ENCODE measurements around the gene RBM33. TPM values are rescaled to one million over a fixed set of nuclear protein-coding genes. Genes with fewer than 3 reads are reported as not detected.

The RBM33 gene
- total and polyA plus RNA-seq, 2 of the 13 experiments (the other 11 are each of a cell fraction or from before 2014, with no cell fraction given) = 12.4 to 28.9 TPM

DNA sequence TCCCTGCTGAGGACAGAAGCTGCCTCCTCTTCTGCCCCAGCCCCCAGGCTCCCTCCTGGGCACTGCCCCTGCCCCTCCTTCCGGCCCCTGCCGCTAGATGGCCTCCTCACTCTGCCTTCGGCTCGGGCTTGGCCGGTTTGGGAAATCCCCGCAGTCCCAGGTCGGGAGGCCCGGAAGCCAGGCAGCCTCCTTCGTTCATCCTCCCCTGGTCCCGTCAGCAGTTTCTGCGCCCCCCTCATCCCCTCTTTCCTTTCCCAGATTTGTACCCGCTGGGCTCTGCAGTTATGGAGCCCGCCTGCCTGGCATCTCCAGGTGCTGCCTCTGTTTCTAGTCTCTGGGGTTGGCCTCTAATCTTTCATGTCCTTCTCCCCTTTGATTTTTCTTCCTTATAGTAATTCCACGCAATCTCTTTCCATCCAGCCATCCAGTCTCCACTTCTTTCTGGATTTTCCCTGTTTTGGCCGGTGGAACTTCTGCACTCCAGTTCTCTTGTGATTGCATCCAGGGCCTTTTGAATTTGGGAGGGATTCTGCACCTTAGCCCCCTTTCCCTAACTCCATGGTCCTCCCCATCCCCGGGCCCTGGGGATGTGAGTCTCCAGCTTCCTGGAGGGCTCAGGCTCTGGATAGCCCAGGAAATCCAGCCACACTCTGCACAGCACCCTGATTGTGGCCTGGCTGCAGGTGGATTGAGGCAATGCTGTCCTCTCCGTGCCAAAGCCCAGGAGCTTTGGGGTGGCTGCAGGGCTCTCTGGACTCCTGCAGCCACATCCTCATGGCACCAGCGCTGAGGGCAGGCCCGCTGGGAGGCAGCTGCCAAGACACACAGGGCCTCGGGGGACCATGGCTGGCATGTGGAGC is 171.1 kb downstream of the RBM33 start:
- Histone ChIP-seq H3K4me1 (ENCODE audit: insufficient read depth, low read length) (peaks cover 37% of the 10 kb centered on the region), H4K20me1 (ENCODE audit: insufficient read depth, low read length) (peaks cover 5% of the 10 kb centered on the region; the same call in 1 of the 2 replicates), H3K9me3 (ENCODE audit: low read length) (no peaks in the 10 kb centered on the region), H3K36me3 (replicated peaks in 1 of 2; ENCODE audit: control insufficient read depth in 1 of 2, insufficient read depth in 2 of 2, low read length in 2 of 2) (no peaks in the 10 kb centered on the region), H2AFZ (ENCODE audit: low read length) (no peak overlapping the region), H3K27ac (ENCODE audit: extremely low read length, insufficient read depth, low read length) (no peak overlapping the region), H3K9ac (ENCODE audit: insufficient read depth, low read depth, low read length) (no peak overlapping the region), H3K27me3 (ENCODE audit: control insufficient read depth in 1 of 2, insufficient read depth in 2 of 2, low read length in 2 of 2) (peaks cover 10 to 79% of the 10 kb centered on the region in 2 experiments; a peak in 4 of 5 replicates), H3K4me3 (replicated peaks in 1 of 3; ENCODE audit: insufficient read depth in 1 of 3, low read depth in 2 of 3, low read length in 3 of 3) (no peak overlapping the region), H3K4me2 (ENCODE audit: low read depth, low read length) (0 out of 2 replicates have a peak overlapping the region, but pooled peaks have one; percentile 7), H3K79me2 (ENCODE audit: insufficient read depth, low read length) (no peaks in the 10 kb centered on the region)
- 3% methylated on average over 16 of the region's 20 CpGs for WGBS (ENCODE audit: low lambda C conversion rate)
- no TSS peak for BruUV-seq (replicated peaks)
- CTCF ChIA-PET (ENCODE audit: low intra/inter-chr PET ratio, low total read pairs) = interaction anchor here (1.2 to 1.4 kb wide), 3 partner anchors 341 to 1001 kb away, joined by 3 to 7 read pairs (median 6); no protein-coding TSS in a partner anchor
- FAIRE-seq (no peak), ATAC-seq (peak; percentile 81), DNase-seq (ENCODE audit: low spot score) (no peak)
- POLR2A ChIA-PET = no interaction called here
- intact Hi-C loops (cut with micrococcal nuclease; ENCODE audit: unreplicated experiment) = loop anchor here (1.0 to 2.0 kb wide), 2 partner anchors 139 to 341 kb away; no protein-coding TSS in a partner anchor
- in situ Hi-C loops (cut with HindIII; ENCODE audit: extremely low pct_ligation_motif_present, low pct_unique_long_range_greater_than_20kb) = loop anchor here (5.0 to 25.0 kb wide), 3 partner anchors 149 to 822 kb away; partner anchors contain the start of gene RNF32
- TF ChIP-seq REXO4 (CRISPR knock-in tag; IDR thresholded peaks at IDR 0.05; ENCODE audit: borderline replicate concordance) (no peak), FOXM1 (CRISPR knock-in tag; IDR thresholded peaks at IDR 0.05) (no peak), SOX13 (IDR thresholded peaks at IDR 0.05) (no peak), SOX13 (CRISPR knock-in tag; conservative IDR thresholded peaks at IDR 0.05 in 1 of 2, IDR thresholded peaks at IDR 0.05 in 1 of 2) (no peak), HDAC2 (CRISPR knock-in tag; IDR thresholded peaks at IDR 0.05) (peak; percentile 22; the same call in 1 of the 2 replicates), ZFY (CRISPR knock-in tag; IDR thresholded peaks at IDR 0.05) (no peak), ZNF782 (CRISPR knock-in tag; IDR thresholded peaks at IDR 0.05; ENCODE audit: borderline replicate concordance) (no peak), IRX3 (CRISPR knock-in tag; IDR thresholded peaks at IDR 0.05; ENCODE audit: borderline replicate concordance, low read depth) (no peak), TBP (CRISPR knock-in tag; IDR thresholded peaks at IDR 0.05) (no peak), ZNF558 (CRISPR knock-in tag; IDR thresholded peaks at IDR 0.05; ENCODE audit: borderline replicate concordance) (no peak), ZNF770 (CRISPR knock-in tag; IDR thresholded peaks at IDR 0.05) (peak; percentile 80), NONO (IDR thresholded peaks at IDR 0.05) (no peak), NONO (CRISPR knock-in tag; conservative IDR thresholded peaks at IDR 0.05) (0 out of 2 replicates have a peak, but pooled peaks have one; percentile 14), POLR2AphosphoS2 (IDR thresholded peaks at IDR 0.05; ENCODE audit: low read depth, low read length) (no peak), THAP11 (CRISPR knock-in tag; IDR thresholded peaks at IDR 0.05) (0 out of 2 replicates have a peak, but pooled peaks have one; percentile 22), ZNF101 (CRISPR knock-in tag; IDR thresholded peaks at IDR 0.05; ENCODE audit: borderline replicate concordance, low read depth) (no peak), FOXA3 (CRISPR knock-in tag; IDR thresholded peaks at IDR 0.05) (0 out of 2 replicates have a peak, but pooled peaks have one; percentile 10), ESRRA (CRISPR knock-in tag; IDR thresholded peaks at IDR 0.05; ENCODE audit: low read depth) (no peak), CTCF (CRISPR knock-in tag; IDR thresholded peaks at IDR 0.05) (peak; percentile 94), ISL2 (CRISPR knock-in tag; IDR thresholded peaks at IDR 0.05) (no peak)
- TF ChIP-seq, protein P1, sequence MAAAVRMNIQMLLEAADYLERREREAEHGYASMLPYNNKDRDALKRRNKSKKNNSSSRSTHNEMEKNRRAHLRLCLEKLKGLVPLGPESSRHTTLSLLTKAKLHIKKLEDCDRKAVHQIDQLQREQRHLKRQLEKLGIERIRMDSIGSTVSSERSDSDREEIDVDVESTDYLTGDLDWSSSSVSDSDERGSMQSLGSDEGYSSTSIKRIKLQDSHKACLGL (CRISPR knock-in tag; IDR thresholded peaks at IDR 0.05) = no peak
